HG03442 (cell line): ENCODE data around the gene CA12.
"Not testable (repeated sequence)": the region's sequence is repeated elsewhere in the genome, so short reads cannot be mapped to it uniquely, and the experiment has no call there.

Source experiments
- ATAC-seq: cut with Tn5 transposase; IDR thresholded peaks from one replicate; pipeline ENCODE4 v1.9.1; 2021; ENCODE audit warnings: mild to moderate bottlenecking, moderate library complexity; ENCODE audit not compliant: unreplicated experiment

Gene CA12

DNA sequence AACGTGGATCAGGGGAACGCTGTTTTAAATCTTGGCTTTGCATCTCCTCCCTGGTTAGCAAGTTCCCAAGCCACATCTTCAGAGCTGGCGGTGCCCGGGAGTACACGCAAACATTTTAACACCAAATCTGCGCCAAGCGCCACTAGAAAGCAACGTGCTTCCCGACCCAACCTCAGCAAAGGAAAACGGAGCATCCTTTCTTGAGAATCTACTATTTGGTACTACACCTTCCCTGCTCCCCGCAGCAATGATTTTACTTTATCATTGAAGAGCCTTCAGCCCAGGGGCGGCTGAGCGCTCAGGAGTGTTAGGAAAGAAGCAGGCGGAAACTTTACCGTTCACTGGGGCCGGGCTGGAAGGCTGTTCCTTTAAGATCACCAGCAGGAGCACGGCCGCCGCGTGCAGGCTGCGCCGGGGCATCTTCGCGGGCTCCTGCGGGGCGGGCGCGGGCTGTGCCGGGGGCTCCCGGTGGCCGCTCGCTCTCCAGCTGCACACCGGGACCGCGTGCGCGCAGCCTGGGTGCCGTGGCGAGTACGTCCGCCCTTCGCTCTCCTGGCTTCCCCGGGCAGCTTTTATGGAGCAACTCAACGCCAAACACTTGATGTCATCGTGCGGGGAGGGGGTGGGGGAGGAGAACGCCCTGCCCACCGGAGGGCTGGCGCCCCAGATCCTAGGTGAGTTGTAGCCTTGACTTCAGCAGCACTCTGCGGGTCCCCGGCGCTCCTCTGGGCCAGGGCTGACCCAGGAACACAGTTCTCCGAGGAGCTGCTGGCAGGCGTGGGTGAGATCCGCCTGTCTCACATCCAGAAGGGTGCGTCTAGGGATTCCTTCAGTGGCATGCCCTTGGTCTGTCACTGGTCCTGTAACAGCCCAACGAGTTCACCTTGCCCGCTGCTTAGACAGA, at the start of gene CA12:
TSS of gene CA12 (minus strand) at position 546 of the 904 bp plus-strand sequence. CDS start at position 420, 126 bp downstream.
- ATAC-seq: no peak

DNA sequence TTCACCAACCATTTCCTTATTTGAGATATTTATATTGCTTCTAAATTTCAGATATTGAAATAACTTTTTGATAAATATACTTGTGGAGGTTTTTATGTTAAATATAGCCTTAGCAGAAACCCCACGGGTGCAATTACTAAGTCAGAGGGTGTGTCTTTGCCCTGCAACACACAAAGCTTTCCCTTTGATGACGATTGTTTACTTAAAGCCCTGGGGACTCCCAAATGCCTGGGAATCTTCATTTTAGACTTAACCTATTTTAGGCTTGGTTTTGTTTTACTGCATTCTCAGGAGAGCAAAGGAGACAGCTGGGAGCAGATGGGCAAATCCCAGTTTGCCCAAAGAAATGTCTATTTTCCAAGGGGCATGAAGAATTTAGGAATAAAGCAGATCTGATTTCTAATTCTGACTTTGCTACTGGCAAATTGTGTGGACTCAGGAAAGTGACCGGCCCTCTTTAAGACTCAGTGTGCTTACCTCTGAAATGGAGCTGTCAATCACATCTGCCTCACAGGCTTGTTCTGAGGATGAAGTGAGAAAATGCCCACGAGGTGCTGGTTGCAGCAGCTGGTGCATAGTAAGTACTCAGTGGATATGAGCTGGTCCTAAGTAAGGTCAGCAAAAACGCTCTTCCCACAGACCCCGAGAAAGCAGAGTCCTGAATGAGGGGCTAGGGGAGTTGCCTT, 49.3 kb upstream of the CA12 start:
- ATAC-seq: no peak

DNA sequence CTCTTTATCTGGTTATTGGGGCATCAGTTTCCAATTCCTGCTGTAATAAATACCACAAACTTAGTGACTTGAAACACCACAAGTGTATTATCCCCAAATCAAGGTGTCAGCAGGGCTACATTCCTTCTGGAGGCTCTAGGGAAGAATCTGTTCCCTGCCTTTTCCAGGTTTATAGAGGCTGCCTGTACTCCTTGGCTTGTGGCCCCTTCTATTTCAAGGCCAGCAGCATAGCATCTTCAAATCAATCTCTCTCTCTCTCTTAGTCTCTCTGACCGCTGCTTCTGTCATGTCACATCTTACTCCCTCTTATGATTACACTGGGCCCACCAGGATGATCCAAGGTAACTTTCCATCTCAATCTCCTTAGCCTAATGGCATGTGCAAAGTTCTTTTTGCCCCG, 44.9 kb upstream of the CA12 start:
- ATAC-seq: no peak

DNA sequence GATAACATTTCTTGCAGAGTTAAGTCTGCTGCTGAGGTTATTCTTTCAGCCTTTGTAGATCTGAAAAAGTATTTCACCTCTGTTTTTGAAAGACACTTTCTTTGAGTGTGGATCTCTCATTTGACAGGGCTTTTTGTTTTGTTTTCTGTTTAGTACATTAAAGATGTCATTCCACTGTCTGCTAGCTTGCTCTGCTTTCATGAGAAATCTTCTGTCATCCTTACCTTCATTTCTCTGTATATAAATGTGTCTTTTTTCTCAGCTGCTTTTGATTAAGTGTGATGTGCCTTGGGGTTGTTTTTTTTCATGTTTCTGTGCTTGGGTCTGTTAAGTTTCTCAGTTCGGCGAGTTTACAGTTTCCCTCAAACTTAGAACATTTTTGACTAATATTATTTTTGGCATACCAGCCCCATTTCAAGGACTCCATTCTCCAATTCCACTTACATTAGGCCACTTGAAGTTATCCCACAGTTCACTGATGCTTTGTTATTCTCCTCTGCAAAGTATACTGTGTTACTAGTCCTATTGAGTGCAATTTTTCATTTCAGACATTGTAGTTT, 43.9 kb upstream of the CA12 start:
- no peak for ATAC-seq

DNA sequence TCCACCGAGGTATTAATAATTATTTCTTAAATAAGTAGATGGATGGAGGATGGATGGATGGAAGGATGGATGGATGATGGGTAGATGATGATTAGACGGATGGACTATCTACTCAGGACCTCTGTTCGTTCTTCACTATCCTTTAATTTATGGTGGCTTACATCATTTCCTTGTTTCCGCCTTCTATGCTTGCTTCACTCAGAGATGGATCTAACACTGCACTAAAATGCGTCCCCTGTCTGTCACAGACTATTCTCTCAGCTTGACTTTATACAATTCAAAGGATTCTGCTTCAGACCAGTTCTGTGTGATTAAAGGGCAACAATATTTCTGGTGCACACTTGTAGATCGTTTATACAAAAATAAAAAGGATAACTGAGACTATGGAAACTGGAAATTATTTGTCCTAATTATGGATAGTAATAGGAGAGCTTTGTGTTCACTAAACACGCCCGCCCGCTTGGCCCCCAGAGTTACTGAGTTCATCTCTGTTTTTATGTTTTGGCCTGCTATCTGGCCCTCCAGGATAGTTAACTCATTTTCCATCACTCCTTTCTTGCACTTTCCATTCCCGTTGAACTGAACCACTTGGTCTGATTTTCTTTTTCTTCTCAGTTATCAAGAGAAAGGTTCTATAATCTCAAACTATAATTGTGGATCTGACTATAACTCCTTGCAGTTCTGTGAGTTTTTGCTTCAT, 41.4 kb upstream of the CA12 start:
- ATAC-seq: no peak

DNA sequence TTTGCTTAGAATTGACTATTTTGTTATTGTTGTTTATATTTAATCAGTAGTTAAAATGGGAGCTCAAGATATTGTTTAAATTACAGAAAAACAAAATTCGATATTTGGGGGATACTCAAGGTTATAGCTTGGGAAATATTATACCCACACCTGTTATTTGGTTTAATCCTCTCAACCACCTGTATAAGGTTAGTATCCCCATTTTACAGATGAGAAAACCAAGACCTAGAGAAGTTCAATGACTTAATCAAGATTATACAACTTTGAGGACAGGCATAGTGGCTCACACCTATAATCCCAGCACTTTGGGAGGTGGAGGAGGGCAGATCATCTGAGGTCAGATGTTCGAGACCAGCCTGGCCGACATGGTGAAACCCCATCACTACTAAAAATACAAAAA, 39.8 kb upstream of the CA12 start:
- ATAC-seq: no peak

DNA sequence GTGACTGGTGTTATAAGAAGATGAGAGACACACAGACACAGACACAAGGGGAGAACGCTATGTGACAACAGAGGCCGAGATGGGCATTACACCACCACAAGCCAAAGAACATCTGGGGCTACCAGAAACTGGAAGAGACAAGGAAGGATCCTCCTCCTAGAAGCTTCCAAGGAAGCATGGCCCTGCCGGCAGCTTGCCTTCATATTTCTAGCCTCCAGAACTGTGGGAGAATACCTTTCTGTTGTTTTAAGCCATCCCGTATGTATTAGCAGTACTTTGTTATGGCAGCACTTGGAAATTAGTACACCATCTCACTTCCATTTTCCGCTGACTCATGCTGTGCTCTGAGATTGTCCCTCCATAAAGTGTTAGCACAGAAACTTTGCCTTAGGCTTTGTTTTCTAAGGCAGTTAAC, 38.7 kb upstream of the CA12 start:
- ATAC-seq: no peak

DNA sequence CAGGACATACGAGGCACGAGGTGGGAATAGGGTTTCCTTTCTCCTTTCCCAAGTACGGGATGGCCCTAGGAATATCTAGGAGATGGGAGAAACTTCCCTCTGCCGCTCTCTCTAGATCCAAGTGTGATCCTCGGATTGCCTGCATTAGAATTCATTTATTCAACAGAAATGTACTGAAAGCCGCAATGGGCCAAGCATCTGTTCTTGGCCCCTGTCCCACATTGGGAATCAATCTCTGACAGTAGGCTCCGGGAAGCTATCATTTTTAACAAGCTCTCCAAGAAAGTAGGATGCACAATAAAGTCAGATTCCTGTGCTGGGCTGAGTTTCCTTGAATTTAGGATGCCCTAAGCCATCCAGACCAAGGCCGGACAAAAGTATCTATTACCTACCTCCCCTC, 37.2 kb upstream of the CA12 start:
- no peak for ATAC-seq

DNA sequence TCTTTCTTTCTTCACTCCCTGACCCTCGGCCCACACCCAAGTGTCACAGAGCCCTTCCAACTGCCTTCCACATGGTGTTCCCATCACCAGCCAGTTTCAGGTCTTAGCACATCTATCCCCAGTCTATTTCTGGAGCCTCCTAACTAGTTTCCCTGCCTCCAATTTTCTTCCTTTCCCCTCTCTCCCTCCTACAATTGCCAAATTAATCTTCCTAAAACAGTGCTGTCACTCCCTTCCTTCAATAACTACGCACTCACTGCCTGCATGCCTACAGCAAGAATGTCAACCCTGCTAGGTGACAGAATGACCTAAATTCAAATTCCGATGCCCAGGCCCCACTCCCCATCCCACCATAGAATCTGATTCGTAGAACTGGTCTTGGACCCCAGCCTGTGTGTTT, 36.1 kb upstream of the CA12 start:
- ATAC-seq: no peak

DNA sequence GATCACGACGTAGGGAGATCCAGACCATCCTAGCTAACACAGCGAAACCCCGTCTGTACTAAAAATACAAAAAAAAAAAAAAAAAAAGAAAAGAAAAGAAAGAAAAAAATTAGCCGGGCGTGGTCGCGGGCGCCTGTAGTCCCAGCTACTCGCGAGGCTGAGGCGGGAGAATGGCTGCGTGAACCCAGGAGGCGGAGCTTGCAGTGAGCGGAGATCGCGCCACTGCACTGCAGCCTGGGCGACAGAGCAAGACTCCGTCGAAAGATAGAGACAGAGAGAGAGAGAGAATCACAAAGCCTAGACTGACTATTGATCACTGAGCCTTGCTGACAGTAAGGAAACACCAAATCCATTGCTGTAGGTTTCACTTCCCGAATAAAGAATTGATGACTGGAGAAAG, 35.6 kb upstream of the CA12 start:
- not testable (repeated sequence) for ATAC-seq

DNA sequence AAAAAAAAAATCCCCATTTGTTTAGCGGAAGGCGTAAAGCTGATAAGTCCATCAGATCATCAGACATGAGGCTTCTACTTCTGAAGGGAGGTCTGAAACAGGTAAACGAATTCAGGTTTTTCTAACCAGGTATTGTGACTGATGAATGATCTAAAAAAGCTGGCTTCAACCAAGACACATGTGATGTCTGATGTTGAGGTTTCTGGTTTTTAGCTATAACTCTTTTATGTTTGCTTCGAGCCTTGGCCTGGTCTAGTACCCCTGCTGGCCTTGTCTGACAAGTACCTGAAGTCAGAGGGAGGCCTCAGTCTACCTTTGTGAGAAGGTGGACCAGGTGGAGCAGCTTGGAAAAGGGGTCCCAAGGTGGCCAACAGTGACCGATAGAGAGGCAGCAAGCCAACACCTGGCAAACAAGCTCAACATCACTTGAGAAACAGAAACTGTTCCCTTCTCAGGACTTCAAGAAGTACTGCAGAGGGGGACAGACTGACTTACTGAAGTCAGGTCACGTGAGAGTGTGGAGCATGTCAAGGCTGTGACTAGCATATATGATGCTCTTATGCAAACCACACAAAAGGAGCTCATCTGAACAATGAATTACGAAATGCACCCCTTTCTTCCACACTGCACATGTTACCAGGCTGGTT, 33.0 kb upstream of the CA12 start:
- no peak for ATAC-seq

DNA sequence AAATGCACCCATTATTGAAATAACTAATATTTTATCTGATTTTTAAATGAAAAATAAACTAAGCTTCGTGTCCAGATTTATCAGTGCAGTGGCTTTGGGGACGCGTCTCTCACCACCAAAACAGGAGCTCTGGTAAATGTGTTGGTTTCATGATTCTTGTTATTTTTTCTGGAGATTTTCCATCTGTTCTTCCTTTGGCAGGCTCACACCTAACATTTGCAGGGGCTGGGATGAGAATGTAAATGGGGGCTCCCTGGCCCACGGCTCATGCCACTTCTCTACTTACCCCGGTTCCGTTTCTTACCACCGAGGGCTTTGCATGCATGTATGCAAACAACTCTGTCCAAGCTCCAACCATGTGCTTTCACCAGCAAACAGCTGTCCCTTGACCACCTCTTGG, 30.9 kb upstream of the CA12 start:
- no peak for ATAC-seq

DNA sequence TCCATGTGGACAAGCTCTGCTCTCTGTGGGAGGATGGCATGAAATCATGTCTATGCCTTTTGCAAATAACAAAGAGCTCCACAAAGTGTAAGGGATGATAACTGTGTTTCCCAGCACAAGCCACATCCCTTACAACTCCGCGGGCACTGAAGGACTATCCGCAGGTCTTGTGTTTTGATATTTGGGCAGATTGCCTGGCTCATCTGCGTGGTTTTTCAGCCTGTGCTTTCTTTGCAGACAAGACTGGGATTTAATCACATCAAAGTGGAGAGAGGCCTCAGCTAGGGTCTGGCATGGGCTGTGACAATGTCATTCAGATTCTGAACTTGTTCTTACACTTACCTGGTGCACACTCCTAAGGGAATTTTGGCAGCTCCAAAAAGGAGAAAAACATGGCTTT, 30.2 kb upstream of the CA12 start:
- ATAC-seq: no peak

DNA sequence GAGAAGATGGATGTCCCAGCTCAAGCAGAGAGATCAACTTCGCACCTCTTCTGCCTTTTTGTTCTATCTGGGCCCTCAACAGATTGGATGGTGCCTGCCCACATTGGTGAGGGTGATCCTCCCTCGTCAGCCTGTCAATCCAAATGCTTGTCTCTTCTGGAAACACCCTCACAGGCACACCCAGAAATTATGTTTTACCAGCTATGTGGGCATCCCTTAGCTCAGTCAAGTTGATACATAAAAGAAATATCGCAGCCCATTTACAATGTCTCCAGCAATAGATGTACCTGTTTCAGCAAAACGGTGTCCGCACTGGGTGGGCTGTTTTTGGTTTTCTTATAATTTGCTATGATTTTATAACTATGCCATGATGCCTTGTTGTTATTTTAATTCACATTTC, 27.5 kb upstream of the CA12 start:
- ATAC-seq: no peak

DNA sequence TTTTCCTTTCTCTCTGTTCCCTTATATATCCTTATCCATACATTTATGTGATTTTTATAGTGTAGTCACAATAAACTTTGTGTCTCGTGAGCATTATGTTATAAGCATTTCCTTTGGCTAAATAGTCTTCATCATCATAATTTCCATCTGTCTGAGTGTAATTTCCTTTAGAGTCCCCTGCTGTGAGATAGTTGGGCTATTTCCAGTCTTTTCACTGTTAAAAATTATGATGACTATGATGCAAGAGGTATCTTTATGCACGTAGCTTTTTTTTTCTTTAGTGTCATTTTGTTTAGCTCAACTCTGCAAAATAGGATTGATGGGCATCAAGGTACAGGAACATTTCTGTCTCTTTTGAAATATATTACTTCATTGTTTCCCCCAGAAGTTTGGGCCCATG, 26.9 kb upstream of the CA12 start:
- ATAC-seq: no peak

DNA sequence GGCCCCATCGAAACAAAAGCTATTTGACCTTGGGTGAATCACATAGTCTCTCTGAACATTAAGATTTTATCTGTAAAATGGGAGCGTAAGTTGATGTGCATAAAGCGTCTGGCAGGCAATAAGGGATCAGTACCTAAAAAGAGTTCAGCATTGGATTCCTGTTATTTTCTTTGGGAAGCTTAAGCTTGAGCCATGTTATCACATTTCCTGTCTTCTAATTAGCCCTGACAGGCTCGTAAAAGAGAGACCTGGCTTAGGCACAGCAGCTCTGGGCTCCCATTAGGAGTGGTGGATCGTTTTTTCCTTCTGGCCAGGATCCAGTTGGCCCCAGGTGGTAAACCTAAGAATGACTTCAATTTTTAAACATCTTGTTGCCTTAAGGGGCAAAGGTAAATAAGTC, 26.0 kb upstream of the CA12 start:
- no peak for ATAC-seq

DNA sequence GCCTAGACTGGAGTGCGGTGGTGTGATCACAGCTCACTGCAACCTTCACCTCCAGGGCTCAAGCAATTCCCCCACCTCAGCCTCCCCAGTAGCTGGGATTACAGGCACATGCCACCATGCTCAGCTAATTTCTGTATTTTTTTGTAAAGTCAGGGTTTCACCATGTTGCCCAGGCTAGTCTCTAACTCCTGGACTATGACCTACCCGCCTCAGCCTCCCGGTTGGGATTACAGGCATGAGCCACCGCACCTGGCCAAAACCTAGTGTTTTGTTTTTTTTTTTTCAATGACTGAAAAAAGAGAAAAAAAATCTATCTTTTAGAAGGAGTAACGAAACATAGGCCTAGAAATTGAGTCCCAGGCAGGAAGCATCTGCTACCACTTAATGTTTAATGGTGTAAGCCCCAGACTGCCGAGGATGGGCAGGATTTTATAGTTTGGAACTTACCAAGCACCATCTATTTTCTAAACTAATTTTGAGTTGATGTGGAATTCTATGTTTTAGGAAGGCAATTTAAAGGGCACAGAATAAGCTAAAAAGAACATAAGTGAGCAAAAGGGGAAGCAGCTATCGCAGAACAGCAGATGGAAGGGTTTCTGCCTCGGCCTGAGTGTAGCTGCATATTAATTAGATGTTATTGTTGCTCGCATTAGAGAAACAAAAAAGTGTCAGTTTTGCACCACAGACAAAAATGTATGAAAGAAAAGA, 24.2 kb upstream of the CA12 start:
- no peak for ATAC-seq

DNA sequence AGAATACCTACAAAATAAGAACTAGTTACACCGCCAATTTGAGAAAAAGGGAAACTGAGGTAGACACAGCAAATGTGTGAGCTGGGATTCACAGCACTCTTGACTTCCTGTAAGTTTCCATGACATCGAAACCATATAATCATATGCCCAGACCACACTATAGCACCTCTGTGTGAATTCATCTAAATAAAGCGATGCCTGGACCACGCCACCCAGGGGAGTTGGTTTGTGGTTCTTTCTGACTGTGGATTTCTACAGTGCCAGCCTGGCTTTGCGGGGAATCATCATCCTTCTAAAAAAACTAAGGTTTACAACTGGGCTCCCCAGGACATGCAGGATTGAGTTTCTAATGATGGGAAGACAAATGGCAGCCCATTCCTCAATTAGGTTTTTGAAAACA, 23.5 kb upstream of the CA12 start:
- no peak for ATAC-seq

DNA sequence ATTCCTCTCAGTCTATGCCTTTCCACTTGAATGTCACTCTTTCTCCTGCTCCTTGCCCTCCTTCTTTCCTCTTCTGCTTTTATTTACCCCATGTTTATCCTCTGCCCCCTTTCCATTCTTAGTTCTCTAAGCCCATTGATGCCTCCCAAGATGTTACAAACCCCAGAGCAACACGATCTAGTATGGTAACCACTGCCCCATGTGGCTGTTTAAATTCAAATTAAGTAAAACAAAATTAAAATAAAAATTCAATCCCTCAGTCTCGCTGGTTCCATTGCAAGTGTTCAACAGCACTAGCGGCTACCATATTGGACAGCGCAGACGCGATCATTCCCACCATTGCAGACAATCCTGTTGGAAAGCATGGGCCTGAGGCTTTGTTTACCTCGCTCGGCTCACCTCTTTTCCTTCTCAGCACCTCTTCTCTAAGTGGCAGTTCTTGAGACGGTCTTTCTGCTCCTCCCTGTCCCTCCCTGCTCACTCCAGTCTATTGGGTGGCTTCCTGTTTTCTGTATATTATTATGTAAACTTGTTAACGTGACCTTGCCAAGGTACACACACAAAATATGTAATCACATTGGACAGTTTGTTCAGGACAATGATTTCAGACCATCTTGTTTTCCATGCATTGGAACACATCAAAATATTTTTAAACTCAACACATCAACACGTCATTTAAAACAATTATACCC, 21.8 kb upstream of the CA12 start:
- no peak for ATAC-seq
